Loucy (cell line): ENCODE measurements around the gene TLE5.

Source experiments
- H2AFZ ChIP-seq: fragments of 200-600 bp; sonication (generic); 2 replicates; pipeline ENCODE4 v1.6.0; 2016; ENCODE audit warnings: antibody characterized with exemption, mild to moderate bottlenecking, low read length, moderate library complexity
- H3F3A ChIP-seq: fragments of 200-600 bp; 2 replicates; pipeline ENCODE4 v1.6.0; 2016; ENCODE audit warnings: antibody characterized with exemption, low read depth, mild to moderate bottlenecking
- H3K27me3 ChIP-seq: fragments of 200-600 bp; sonication (generic); 2 replicates; pipeline ENCODE4 v1.6.1; 2014; ENCODE audit warnings: low read length, mild to moderate bottlenecking; ENCODE audit not compliant: insufficient read depth, poor library complexity, severe bottlenecking
- H3K36me3 ChIP-seq: fragments of 200-600 bp; sonication (generic); 2 replicates; pipeline ENCODE4 v1.6.1; 2016; ENCODE audit warnings: low read length; ENCODE audit not compliant: insufficient read depth
- H3K4me1 ChIP-seq: fragments of 200-600 bp; sonication (generic); 2 replicates; pipeline ENCODE4 v1.5.1; 2014; ENCODE audit warnings: low read length, mild to moderate bottlenecking; ENCODE audit not compliant: insufficient read depth, poor library complexity, severe bottlenecking
- H3K4me2 ChIP-seq: fragments of 200-600 bp; sonication (generic); 2 replicates; pipeline ENCODE4 v1.6.0; 2014; ENCODE audit warnings: antibody characterized with exemption, low read length, low read depth, mild to moderate bottlenecking; ENCODE audit not compliant: poor library complexity, severe bottlenecking
- H3K4me3 ChIP-seq: fragments of 200-600 bp; sonication (generic); 2 replicates; pipeline ENCODE4 v1.5.1; 2014; ENCODE audit warnings: low read length, mild to moderate bottlenecking, mixed read lengths; ENCODE audit not compliant: poor library complexity, severe bottlenecking
- H3K79me2 ChIP-seq: fragments of 200-600 bp; sonication (generic); 2 replicates; pipeline ENCODE4 v1.6.1; 2014; ENCODE audit warnings: low read length; ENCODE audit not compliant: insufficient read depth
- H3K9ac ChIP-seq: fragments of 200-600 bp; sonication (generic); 2 replicates; pipeline ENCODE4 v1.6.0; 2014; ENCODE audit warnings: mild to moderate bottlenecking, low read depth, low read length, moderate library complexity; ENCODE audit not compliant: poor library complexity, severe bottlenecking
- H3K9me2 ChIP-seq: fragments of 200-600 bp; sonication (generic); replicated peaks from 2 replicates; pipeline ENCODE4 v1.6.1; 2016; ENCODE audit warnings: low read depth, low read length, mixed read lengths
- H3K9me3 ChIP-seq: fragments of 200-600 bp; sonication (generic); 2 replicates; pipeline ENCODE4 v1.6.1; 2014; ENCODE audit warnings: mild to moderate bottlenecking, antibody characterized with exemption, low read length, low read depth; ENCODE audit not compliant: insufficient read depth
- H4K20me1 ChIP-seq: fragments of 200-600 bp; sonication (generic); 2 replicates; pipeline ENCODE4 v1.6.0; 2014; ENCODE audit warnings: antibody characterized with exemption, low read length, mild to moderate bottlenecking; ENCODE audit not compliant: insufficient read depth, poor library complexity, severe bottlenecking
- CTCF ChIP-seq: fragments of 200-600 bp; sonication (generic); conservative IDR thresholded peaks from 2 replicates; pipeline ENCODE4 v1.5.1; 2014; ENCODE audit warnings: mild to moderate bottlenecking, antibody characterized with exemption, low read length
- EZH2phosphoT487 ChIP-seq: fragments of 200-600 bp; IDR thresholded peaks from 2 replicates; pipeline ENCODE4 v1.6.1; 2018; ENCODE audit warnings: antibody characterized with exemption, mild to moderate bottlenecking, moderate library complexity, borderline replicate concordance

Gene TLE5

DNA sequence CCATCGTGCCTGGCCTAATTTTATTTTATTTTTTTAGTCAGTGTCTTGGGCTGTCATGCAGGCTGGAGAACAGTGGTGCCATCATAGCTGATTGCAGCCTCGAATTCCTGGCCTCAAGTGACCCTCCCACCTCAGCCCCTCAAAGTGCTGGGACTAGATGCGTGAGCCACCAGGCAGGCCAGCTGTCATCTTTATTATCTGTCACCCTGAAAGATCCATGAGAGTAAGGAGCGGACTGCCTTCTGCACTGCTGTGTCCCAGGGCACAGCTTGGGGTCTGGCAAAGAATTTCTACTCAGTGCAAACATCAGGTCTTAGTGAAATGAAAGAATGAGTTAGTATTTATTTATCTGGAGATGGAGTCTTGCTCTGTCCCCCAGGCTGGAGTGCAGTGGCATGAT lies 9.5 kb upstream of the TLE5 start:
- Histone ChIP-seq H3K9me3 (no peaks in the 10 kb centered on the region), H2AFZ (no peak overlapping the region), H3K4me1 (peaks cover 7% of the 10 kb centered on the region), H3F3A (no peaks in the 10 kb centered on the region), H3K79me2 (no peaks in the 10 kb centered on the region), H3K9ac (no peak overlapping the region), H3K4me3 (no peak overlapping the region), H3K36me3 (no peaks in the 10 kb centered on the region), H3K27me3 (no peaks in the 10 kb centered on the region), H3K4me2 (no peak overlapping the region), H3K9me2 (no peaks in the 10 kb centered on the region), H4K20me1 (no peaks in the 10 kb centered on the region)
- TF ChIP-seq CTCF = no peak
- TF ChIP-seq EZH2phosphoT487 = no peak

DNA sequence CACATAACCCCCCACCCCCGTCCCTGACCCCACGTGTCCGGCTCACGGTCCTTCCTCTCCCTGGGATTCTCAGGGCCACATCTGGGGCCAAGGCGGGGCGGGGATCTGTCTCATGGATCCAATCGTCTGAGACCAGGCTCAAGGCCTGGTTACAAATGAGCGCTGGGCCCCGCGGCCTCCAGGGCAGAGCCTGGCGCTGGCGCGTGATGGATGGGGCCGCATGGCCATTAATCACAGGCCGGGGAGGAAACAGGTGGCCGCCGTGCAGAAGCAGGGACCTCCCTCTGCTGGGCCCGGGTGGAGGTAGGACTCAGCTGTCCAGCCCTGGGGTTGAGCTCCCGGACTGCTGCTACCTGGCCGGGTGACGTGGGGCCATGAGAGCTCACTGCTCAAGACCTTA lies 5.8 kb upstream of the TLE5 start:
- H3K4me1 ChIP-seq = peaks cover 4% of the 10 kb centered on the region
- H3K9me2 ChIP-seq = no peaks in the 10 kb centered on the region
- H3K79me2 ChIP-seq = peaks cover 3% of the 10 kb centered on the region; the same call in 1 of the 2 replicates
- no peaks in the 10 kb centered on the region for H4K20me1 ChIP-seq
- no peak overlapping the region for H3K9ac ChIP-seq
- no peak overlapping the region for H3K4me3 ChIP-seq
- H3K9me3 ChIP-seq = no peaks in the 10 kb centered on the region
- H3K36me3 ChIP-seq = no peaks in the 10 kb centered on the region
- no peak overlapping the region for H3K4me2 ChIP-seq
- H3K27me3 ChIP-seq = no peaks in the 10 kb centered on the region
- TF ChIP-seq EZH2phosphoT487 (no peak), CTCF (no peak)
- no peak overlapping the region for H2AFZ ChIP-seq
- H3F3A ChIP-seq = no peaks in the 10 kb centered on the region

DNA sequence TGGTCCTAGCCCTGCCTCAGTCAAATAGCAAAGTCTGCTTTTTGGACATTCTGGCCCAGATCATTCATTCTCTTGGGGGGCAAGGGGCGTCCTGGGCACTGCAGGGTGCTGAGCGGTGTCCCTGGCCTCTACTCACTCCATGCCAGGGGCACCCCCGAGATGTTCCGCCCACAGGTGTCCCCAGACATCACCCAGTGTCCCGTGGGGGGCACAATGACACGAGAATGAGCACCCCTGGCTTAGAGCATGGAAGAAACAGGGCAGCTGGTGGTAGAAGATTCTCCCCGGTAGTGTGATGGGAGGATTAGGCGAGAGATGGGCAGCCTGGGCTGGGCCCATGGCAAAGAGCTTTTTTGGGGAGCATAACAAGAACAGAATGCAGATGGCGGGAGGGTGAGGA lies 5.3 kb upstream of the TLE5 start:
- H3K4me1 ChIP-seq = peaks cover 4% of the 10 kb centered on the region
- H3K4me2 ChIP-seq = no peak overlapping the region
- TF ChIP-seq EZH2phosphoT487 (no peak), CTCF (no peak)
- no peak overlapping the region for H3K9ac ChIP-seq
- H4K20me1 ChIP-seq = no peaks in the 10 kb centered on the region
- H3K9me3 ChIP-seq = no peaks in the 10 kb centered on the region
- H3K4me3 ChIP-seq = no peak overlapping the region
- H2AFZ ChIP-seq = no peak overlapping the region
- no peaks in the 10 kb centered on the region for H3K9me2 ChIP-seq
- no peaks in the 10 kb centered on the region for H3K27me3 ChIP-seq
- no peaks in the 10 kb centered on the region for H3F3A ChIP-seq
- H3K79me2 ChIP-seq = peaks cover 8% of the 10 kb centered on the region; the same call in 1 of the 2 replicates
- H3K36me3 ChIP-seq = no peaks in the 10 kb centered on the region
